ENCODE measurements around the gene PHF21A. TPM values are rescaled to one million over a fixed set of nuclear protein-coding genes. Genes with fewer than 3 reads are reported as not detected.

Gene PHF21A
- total RNA-seq, 4 donors from 2014 or later: 30.4 to 58.5 (median 49.4) TPM

- no peak for DNase-seq (ENCODE audit: low spot score in 2 of 2)
These were observed 50.2 kb downstream of the PHF21A start for GRCh38 chr11:46071091-46071490.

GRCh38 chr11:46069595-46069994, 51.7 kb downstream of the PHF21A start:
- TF ChIP-seq CTCF (IDR thresholded peaks at IDR 0.05): no peak
- TF ChIP-seq EP300 (IDR thresholded peaks at IDR 0.05): no peak
- TF ChIP-seq POLR2A (IDR thresholded peaks at IDR 0.05): no peak
- Histone ChIP-seq H3K27ac (no peak overlapping the region), H3K36me3 (peaks cover 0 to 35% (median 0%) of the 10 kb centered on the region in 3 donors), H3K4me1 (peaks cover 0 to 8% (median 0%) of the 10 kb centered on the region in 4 donors), H3K27me3 (no peaks in the 10 kb centered on the region), H3K4me3 (no peak overlapping the region), H3K9me3 (no peaks in the 10 kb centered on the region)
- 91 to 92% methylated on average over 3 of the region's 3 CpGs for WGBS, 2 donors
- DNase-seq (ENCODE audit: low spot score in 2 of 2): no peak

More at GRCh38 chr11:46071091-46071490, 50.2 kb downstream of the PHF21A start:
- no peak overlapping the region for H3K27ac ChIP-seq
- no peak overlapping the region for H3K4me3 ChIP-seq
- 92 to 94% methylated on average over 1 of the region's 1 CpG for WGBS, 2 donors
- TF ChIP-seq CTCF (IDR thresholded peaks at IDR 0.05) (no peak), POLR2A (IDR thresholded peaks at IDR 0.05) (no peak), EP300 (IDR thresholded peaks at IDR 0.05) (no peak)
- H3K36me3 ChIP-seq: peaks cover 0 to 35% (median 0%) of the 10 kb centered on the region in 3 donors
- H3K9me3 ChIP-seq: no peaks in the 10 kb centered on the region
- H3K4me1 ChIP-seq: peaks cover 0 to 8% (median 0%) of the 10 kb centered on the region in 4 donors
- H3K27me3 ChIP-seq: no peaks in the 10 kb centered on the region

GRCh38 chr11:46066335-46066734, 54.9 kb downstream of the PHF21A start:
- Histone ChIP-seq H3K4me1 (no peaks in the 10 kb centered on the region), H3K36me3 (peaks cover 0 to 33% (median 0%) of the 10 kb centered on the region in 3 donors), H3K27ac (no peak overlapping the region), H3K4me3 (no peak overlapping the region), H3K9me3 (no peaks in the 10 kb centered on the region), H3K27me3 (no peaks in the 10 kb centered on the region)
- DNase-seq (ENCODE audit: low spot score in 2 of 2): no peak
- WGBS, 2 donors: 91 to 92% methylated on average over 4 of the region's 4 CpGs
- TF ChIP-seq EP300 (IDR thresholded peaks at IDR 0.05) (no peak), CTCF (IDR thresholded peaks at IDR 0.05) (no peak), POLR2A (IDR thresholded peaks at IDR 0.05) (no peak)

- Histone ChIP-seq H3K27me3 (no peaks in the 10 kb centered on the region), H3K4me3 (no peak overlapping the region), H3K4me1 (no peaks in the 10 kb centered on the region), H3K36me3 (peaks cover 0 to 33% (median 0%) of the 10 kb centered on the region in 3 donors), H3K9me3 (no peaks in the 10 kb centered on the region), H3K27ac (no peak overlapping the region)
- TF ChIP-seq POLR2A (IDR thresholded peaks at IDR 0.05) (no peak), EP300 (IDR thresholded peaks at IDR 0.05) (no peak), CTCF (IDR thresholded peaks at IDR 0.05) (no peak)
- WGBS, 2 donors: 96 to 98% methylated on average over 3 of the region's 3 CpGs
- DNase-seq (ENCODE audit: low spot score in 2 of 2): no peak
These were observed 55.6 kb downstream of the PHF21A start for GRCh38 chr11:46065681-46066080.

- Histone ChIP-seq H3K4me3 (no peak overlapping the region), H3K27me3 (no peaks in the 10 kb centered on the region), H3K4me1 (no peaks in the 10 kb centered on the region), H3K9me3 (no peaks in the 10 kb centered on the region), H3K36me3 (peaks cover 0 to 21% (median 0%) of the 10 kb centered on the region in 3 donors), H3K27ac (no peak overlapping the region)
- no peak for TF ChIP-seq POLR2A (IDR thresholded peaks at IDR 0.05)
- no peak for TF ChIP-seq EP300 (IDR thresholded peaks at IDR 0.05)
- no peak for TF ChIP-seq CTCF (IDR thresholded peaks at IDR 0.05)
- DNase-seq (ENCODE audit: low spot score in 2 of 2): no peak
- WGBS, 2 donors: 96 to 100% methylated on average over 2 of the region's 2 CpGs
These were observed 57.0 kb downstream of the PHF21A start for GRCh38 chr11:46064221-46064620.
